H7 (cell line): ENCODE measurements around the gene MAPKBP1. TPM values are rescaled to one million over a fixed set of nuclear protein-coding genes. Genes with fewer than 3 reads are reported as not detected.
A peak's percentile ranks its signal among the peaks of the same experiment; 100 is the strongest.

Source experiments
- DNase-seq: peaks from one replicate; pipeline ENCODE4 v3.0.0; 2012
- H3K27me3 ChIP-seq: 2 replicates; pipeline ENCODE4 v1.6.0; 2011; ENCODE audit warnings: mild to moderate bottlenecking, low read length; ENCODE audit not compliant: control insufficient read depth, insufficient read depth
- H3K36me3 ChIP-seq: replicated peaks from 2 replicates; pipeline ENCODE4 v1.5.1; 2011; ENCODE audit warnings: low read length; ENCODE audit not compliant: control insufficient read depth, insufficient read depth
- H3K4me3 ChIP-seq: 2 replicates; pipeline ENCODE4 v1.5.1; 2011; ENCODE audit warnings: low read depth, mild to moderate bottlenecking, control low read depth, low read length, moderate library complexity; ENCODE audit not compliant: insufficient read depth
- total RNA-seq: library from RNA; depleted of rRNA; stranded (reverse); fragments of >200 nt; shearing (Covaris generic); gene quantifications from 2 replicates; pipeline ENCODE4 v1.2.3, GENCODE V29; 2014

The MAPKBP1 gene
- total RNA-seq, 1 experiment from 2014 or later: 5.9 TPM

DNA sequence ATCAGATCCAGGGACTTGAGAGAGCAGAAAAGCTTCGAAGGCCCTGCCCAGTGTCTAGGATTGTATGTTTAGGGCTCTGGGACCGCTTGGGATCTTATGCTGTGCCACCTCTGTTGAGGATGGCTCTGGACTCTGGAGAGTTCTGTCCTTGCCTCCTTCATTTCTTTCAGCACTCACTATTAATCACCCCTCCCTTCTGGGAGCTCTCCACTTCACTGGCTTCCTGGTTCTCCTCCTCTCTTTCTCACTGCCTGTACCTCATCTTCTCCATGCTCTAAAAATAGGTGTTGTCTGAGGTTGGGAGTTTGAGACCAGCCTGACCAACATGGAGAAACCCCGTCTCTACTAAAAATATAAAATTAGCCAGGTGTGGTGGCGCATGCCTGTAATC, 17.3 kb downstream of the MAPKBP1 start:
- Histone ChIP-seq H3K27me3 (no peaks in the 10 kb centered on the region), H3K4me3 (no peak overlapping the region), H3K36me3 (no peaks in the 10 kb centered on the region)
- no peak for DNase-seq

DNA sequence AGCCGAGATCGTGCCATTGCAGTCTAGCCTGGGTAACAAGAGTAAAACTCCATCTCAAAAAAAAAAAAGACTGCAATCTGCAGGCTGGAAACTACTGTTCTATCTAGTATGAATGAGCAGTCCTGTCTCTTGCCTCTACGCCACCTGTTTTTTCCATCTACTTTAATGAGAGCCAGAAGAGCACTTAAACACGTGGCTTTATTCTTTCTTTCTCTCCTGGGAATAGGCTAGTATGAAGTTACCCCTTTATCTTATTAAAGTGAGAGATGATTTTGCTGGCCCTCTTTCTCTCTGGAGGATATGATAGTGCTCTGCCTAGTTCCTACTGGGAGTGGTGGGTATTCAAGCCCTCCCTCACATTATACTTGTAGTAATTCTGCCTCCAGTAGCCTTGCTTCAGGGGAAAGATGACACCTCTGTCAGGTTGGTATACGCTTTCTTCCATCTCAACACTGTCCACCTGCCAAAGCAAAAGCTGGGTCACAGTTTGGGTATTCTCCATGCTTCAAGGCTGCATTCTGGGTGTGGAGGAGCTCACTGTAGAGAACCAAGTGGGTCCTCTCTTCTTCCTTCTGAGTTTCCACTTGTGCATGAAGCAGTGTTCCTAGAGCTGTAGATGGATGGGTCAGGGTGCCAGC, 17.8 kb downstream of the MAPKBP1 start:
- H3K4me3 ChIP-seq: no peak overlapping the region
- H3K36me3 ChIP-seq: no peaks in the 10 kb centered on the region
- H3K27me3 ChIP-seq: no peaks in the 10 kb centered on the region
- no peak for DNase-seq

DNA sequence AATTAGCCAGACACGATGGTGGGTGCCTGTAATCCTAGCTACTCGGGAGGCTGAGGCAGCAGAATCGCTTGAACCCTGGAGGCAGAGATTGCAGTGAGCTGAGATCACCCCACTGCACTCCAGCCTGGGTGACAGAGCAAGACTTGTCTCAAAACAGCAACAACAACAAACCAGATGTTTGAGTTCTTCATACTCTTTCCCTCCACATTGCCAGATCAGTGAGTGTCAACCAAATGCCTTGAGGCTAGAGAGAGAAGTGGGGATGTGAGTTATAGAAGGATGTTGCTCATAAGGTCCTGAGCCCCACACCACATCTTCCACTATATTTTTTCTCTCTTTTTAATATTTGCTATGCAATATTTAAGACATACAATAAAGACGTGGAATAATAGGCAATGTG, 19.8 kb downstream of the MAPKBP1 start:
- H3K36me3 ChIP-seq: no peaks in the 10 kb centered on the region
- no peak for DNase-seq
- H3K4me3 ChIP-seq: no peak overlapping the region
- no peaks in the 10 kb centered on the region for H3K27me3 ChIP-seq

DNA sequence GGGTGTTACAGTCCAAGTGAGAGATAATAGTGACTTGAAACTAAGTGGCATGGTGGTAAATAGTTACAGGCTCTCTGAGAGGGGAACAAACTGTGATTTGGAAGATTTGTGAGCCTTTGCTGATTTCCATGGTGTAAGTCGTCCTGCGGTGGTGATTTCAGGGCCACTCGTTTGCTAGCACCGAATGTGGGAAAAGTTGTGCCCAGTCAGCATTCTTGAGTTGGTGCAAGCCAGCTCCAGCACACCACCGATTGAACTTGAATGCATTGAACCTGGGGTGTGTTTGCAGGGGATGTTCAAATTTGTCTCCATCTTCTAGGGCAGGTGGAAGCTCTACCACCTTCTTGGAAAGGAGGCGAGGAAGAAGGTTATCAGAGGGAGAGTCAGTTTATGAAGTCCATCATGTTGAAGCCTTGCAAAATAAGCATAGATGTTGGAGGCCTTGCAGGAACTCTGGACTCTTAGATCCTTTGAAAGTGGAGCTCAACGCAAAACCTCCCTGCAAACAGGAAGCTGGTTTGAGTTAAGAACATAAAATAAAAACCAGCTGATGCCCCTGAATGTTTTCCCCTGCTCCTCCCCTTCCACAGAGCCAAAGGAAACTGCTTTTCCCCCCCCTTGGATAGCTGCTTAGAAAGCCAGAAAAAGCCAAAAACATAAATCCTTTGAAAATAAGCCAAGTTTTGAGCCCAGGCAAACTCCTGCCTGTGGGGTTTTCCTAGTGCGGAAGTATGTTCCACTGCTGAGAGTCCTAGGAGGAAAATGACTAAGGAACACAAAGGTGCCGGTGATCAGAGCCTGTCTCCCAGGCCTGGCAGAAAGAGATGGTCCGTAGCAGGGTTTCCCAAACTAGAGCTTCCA, 21.9 kb downstream of the MAPKBP1 start:
- H3K36me3 ChIP-seq: no peaks in the 10 kb centered on the region
- no peak for DNase-seq
- H3K27me3 ChIP-seq: no peaks in the 10 kb centered on the region
- no peak overlapping the region for H3K4me3 ChIP-seq

DNA sequence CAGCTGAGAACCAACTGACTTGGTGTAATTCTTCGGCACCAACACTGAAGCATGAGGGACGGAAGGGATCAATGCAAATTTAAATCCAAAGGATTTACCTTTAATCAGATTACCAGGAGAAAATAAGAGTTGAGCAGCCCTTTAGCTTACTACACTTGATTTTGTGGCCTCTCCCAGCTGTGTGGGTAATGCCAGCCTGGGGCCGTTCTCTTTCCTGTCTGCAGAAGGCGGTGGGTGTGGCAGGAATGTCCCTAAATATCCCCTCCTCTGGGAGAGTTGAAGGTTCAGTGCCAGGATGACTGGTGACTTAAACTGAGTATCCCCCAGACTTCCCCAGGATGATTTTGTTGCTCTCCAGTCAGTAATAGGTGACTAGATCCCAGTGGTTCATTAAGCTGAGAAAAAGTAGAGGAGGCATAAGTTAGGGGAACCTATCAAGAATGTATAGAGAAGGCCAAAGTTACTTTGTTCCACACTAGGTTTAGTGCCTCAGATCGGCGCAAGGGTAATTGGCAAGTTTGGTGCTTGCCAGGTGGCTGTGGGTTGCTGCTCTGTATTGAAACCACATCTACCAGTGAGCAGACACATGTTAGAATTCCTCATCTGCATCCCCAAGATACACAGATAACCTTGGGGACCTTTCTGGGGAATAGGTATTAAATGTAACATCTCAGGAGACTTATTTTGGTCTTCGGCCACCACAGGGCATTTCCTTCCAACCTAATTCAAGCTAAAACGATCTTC, 23.1 kb downstream of the MAPKBP1 start:
- Histone ChIP-seq H3K36me3 (no peaks in the 10 kb centered on the region), H3K4me3 (no peak overlapping the region), H3K27me3 (no peaks in the 10 kb centered on the region)
- DNase-seq: no peak

DNA sequence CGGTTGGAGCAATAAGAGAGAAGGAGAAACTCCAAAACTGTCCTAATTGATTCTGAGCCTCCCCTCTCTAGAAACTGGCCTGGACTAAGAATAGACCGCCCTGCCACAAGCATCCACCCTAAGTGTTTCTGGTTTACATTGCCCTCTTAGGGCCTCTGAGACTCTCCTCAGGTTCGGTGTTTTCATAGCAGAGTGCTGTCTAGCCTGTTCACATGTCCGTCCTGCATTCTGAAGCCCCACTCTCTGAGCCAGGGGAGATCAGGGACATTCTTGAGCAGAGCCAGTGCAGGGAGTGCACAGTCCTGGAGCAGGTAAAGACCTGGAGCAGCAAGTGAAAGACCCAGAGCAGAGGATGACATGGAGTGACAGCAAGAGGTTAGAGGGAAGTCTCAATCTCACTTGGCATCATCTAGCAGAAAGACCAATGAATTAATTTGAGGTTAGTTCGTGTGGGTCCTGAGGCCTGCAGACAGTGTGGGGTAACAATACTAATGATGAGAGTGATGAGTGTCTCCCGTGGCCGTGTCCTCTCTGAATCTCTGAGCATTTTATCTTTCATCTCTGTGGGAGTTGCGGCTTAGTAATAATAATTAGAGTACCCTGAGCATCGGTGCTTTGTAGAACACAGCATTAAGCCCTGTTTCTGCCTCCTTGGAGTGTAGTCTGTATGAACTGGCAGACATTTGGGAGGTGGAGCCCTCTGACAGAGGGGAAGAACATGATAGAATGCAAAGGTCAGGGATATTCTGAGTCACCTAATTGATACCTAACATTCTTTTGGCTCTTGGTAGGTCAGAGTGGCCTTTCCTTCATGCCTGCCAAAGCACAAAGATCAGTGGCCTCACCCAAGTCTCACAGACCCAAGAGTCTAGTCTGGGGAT, 24.6 kb downstream of the MAPKBP1 start:
- no peak overlapping the region for H3K4me3 ChIP-seq
- DNase-seq: no peak
- no peaks in the 10 kb centered on the region for H3K27me3 ChIP-seq
- no peaks in the 10 kb centered on the region for H3K36me3 ChIP-seq

DNA sequence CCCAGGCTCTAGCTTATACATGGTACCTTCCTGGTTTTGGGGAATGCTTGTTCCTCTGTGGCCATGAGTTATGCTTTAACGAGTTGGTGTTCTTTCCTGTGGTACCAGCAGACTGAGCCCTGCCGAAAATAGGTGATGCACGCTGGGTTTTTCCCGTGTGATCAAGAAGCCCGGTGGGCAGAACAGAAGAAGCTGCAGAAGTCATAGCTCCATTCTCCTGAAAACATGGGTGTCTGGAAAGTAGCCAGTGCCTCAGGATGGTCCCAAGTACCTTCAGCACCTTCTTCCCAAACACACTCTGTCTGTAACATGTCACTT, 25.2 kb downstream of the MAPKBP1 start:
- Histone ChIP-seq H3K27me3 (no peaks in the 10 kb centered on the region), H3K36me3 (no peaks in the 10 kb centered on the region), H3K4me3 (no peak overlapping the region)
- no peak for DNase-seq

DNA sequence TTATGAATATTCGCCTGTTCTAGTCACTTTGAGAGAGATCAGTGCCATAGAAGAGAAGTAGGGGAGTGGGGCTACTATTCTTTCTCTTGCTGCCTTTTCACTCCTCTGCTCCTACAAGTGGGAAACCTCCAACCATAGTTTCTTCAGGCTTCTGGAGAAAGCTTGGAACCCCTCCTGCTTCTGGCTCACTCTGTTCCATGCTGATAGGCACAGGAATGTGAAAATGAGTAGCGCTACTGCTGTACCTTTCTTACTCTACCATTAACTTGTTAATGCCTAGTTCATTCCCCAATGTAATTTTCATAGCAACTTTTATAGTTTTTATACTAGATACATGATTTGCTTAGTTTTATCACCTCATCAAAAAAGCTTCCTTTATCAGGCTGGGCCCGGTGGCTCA, 26.9 kb downstream of the MAPKBP1 start:
- Histone ChIP-seq H3K27me3 (no peaks in the 10 kb centered on the region), H3K36me3 (no peaks in the 10 kb centered on the region), H3K4me3 (no peak overlapping the region)
- no peak for DNase-seq

DNA sequence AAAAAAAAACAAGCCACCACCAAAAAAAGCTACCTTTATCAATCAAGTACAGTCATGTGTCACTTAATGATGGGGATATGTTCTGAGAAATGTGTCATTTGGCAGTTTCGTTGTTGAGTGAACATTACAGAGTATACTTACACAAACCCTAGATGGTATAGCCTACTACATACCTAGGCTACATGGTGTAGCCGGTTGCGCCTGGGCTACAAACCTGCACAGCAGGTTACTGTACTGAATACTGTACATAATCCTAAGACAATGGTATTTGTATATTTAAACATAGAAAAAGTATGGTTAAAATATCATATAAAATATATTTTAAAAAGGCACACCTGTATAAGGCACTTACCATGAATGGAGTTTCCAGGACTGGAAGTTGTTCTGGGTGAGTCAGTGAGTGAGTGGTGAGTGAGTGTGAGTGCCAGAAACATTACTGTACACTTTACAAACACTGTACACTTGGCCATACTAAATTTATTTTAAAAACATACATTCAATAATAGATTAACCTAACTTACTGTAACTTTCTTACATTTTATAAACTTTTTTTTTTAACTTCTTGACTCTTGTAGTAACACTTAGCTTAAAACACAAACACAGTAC, 27.7 kb downstream of the MAPKBP1 start:
- Histone ChIP-seq H3K36me3 (no peaks in the 10 kb centered on the region), H3K4me3 (no peak overlapping the region), H3K27me3 (no peaks in the 10 kb centered on the region)
- no peak for DNase-seq

DNA sequence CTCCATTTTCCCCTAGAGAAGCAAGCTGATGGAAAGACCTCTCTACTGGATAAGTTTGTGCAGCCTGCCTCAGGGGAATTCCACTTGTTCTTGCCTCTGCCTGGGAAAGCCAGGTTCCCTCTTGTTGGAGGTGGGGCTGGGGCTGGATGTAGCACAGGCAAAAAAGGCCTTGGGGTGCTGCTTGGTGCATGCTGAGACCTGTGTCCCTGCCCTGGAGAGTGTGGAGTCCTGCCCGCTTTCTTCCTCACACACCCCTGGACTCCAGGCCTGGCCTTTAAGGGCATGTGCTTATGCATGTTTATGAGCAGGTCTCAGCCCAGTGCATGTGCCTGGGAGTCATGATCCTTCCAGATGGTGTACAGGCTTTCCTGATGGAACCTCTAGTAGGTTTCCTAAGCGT, 30.1 kb downstream of the MAPKBP1 start:
- DNase-seq: no peak
- no peaks in the 10 kb centered on the region for H3K27me3 ChIP-seq
- H3K36me3 ChIP-seq: no peaks in the 10 kb centered on the region
- H3K4me3 ChIP-seq: no peak overlapping the region

DNA sequence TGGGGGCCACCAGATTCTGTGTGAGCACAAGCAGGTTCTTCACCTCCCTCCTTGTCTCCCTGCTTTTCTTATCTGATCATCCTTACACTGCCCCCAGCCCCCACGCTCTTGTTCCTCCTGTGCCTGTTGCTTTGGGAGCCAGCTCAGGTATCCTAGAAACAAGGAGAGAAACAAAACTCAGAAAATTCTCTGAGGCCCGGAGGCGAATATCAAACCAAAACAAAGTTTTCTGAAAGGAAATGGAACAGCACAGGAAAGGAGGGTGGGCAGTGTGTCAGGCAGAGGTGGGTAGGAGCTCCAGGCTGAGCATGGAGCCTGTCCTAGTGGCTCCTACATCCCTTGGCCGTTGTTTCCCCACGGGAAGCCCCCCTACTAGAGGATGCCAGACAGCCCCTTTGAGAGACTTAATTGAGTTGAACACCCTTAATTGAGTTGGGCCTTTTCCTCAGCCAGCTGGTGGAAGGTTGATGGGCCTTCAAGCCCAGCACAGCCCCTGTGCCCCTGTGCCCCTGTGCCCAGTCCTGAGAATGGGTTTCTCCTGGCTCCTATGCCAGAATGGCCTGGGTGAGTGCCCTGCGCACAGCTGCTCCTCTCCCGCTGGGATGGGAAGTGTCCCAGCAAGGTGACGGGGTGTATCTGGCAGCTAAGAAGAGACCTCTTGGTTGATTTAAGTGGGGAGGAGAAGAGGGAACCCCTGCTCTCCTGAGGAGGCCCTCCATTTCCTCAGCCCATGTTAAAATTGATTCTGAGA, 30.8 kb downstream of the MAPKBP1 start:
- Histone ChIP-seq H3K36me3 (no peaks in the 10 kb centered on the region), H3K27me3 (no peaks in the 10 kb centered on the region), H3K4me3 (no peak overlapping the region)
- peak; percentile 13 for DNase-seq

DNA sequence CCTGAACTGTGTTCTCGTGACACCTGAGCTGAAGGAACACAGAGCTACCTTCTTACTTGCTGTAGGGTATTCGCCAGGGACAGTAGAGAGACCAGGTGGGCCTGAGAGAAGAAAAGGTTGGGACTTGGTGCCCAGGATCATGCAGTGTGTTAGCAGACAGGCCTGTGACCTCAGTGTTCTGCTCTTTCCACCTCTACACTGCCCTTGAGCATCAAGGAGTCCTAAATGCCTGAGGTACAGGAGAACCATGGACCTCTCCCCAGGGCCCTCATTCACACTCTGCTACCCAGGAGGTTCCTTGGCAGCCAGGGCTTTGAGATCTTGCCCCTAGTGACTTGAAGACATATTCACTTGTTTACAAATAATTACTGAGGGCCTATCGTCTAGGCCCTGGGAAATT, 31.4 kb downstream of the MAPKBP1 start:
- Histone ChIP-seq H3K4me3 (no peak overlapping the region), H3K27me3 (no peaks in the 10 kb centered on the region), H3K36me3 (no peaks in the 10 kb centered on the region)
- peak; percentile 19 for DNase-seq

DNA sequence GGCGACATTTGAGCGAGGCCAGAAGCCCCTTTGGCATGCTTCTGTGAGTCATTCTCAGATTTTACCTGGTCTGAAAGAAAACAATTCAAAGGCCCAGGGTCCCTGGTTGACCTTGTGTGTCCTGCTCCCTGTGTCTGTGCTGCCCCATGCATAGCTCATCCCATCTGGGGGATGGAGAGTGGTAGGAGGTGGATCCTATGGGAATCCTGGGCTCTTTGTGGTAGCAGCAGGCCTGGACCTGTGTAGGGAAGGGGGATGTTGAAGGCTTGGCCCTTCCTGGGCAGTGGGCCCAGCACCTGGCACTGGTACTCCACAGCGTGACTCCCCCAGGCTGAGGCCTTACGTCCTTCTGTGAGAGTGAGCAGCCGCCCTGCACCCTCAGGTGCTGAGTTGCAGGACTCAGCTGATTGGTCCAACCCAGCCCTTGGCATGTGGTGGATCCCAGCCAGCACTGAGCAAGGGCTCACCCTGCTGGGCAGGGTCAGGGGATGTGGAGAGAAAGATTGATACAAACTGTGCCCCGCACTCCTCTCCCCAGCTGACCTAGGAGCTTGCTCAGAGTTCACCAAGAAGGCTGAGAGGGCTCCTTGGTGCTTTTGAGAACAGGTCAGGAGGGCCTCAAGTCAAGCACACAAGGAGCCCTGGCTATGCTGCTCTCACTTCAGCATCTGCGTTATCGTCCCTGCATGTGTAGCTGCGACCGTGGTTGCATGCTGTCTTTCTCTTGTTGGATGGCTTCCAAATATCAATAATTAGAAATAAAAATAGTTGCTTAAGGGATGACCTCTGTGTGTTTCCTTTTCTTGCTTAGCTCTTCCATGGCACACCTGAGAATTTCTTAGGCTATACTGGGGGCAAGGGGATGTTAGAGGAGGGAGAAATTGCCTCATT, 32.3 kb downstream of the MAPKBP1 start:
- Histone ChIP-seq H3K36me3 (no peaks in the 10 kb centered on the region), H3K4me3 (no peak overlapping the region), H3K27me3 (no peaks in the 10 kb centered on the region)
- DNase-seq: peak; percentile 76
